GM23338 (cell line): ENCODE data around the gene THSD4. TPM values are rescaled to one million over a fixed set of nuclear protein-coding genes. Genes with fewer than 3 reads are reported as not detected.

Source experiments
- ATAC-seq: fragments of 200-7000 bp; cut with Tn5 transposase; 3 replicates; pipeline ENCODE4 v1.9.1; 2020
- DNase-seq: peaks from one replicate; pipeline ENCODE4 v3.0.0-alpha.2; 2015; ENCODE audit warnings: low spot score
- H2AFZ ChIP-seq: fragments of 200-600 bp; sonication (generic); 2 replicates; pipeline ENCODE4 v1.8.0; 2016; ENCODE audit warnings: antibody characterized with exemption, mild to moderate bottlenecking, moderate library complexity
- H3F3A ChIP-seq: fragments of 200-600 bp; sonication (generic); replicated peaks from 2 replicates; pipeline ENCODE4 v1.8.0; 2017; ENCODE audit warnings: antibody characterized with exemption, mixed run types, low read depth
- H3K27ac ChIP-seq: fragments of 200-600 bp; sonication (generic); 2 replicates; pipeline ENCODE4 v1.6.1; 2016; ENCODE audit warnings: low read depth
- H3K27me3 ChIP-seq: fragments of 200-600 bp; sonication (generic); 2 replicates; pipeline ENCODE4 v1.8.0; 2016; ENCODE audit warnings: mild to moderate bottlenecking, mixed run types, moderate library complexity; ENCODE audit not compliant: insufficient read depth
- H3K36me3 ChIP-seq: fragments of 200-600 bp; sonication (generic); 2 replicates; pipeline ENCODE4 v1.8.0; 2016; ENCODE audit warnings: mild to moderate bottlenecking; ENCODE audit not compliant: insufficient read depth
- H3K4me1 ChIP-seq: fragments of 200-600 bp; sonication (generic); 2 replicates; pipeline ENCODE4 v1.8.0; 2016; ENCODE audit warnings: mild to moderate bottlenecking, moderate library complexity; ENCODE audit not compliant: insufficient read depth
- H3K4me2 ChIP-seq: fragments of 200-600 bp; sonication (generic); 2 replicates; pipeline ENCODE4 v1.7.1; 2017; ENCODE audit warnings: mixed run types
- H3K4me3 ChIP-seq: fragments of 200-600 bp; sonication (generic); 2 replicates; pipeline ENCODE4 v1.6.1; 2016; ENCODE audit warnings: mixed run types
- H3K79me2 ChIP-seq: fragments of 200-600 bp; sonication (generic); replicated peaks from 2 replicates; pipeline ENCODE4 v1.8.0; 2017; ENCODE audit warnings: mild to moderate bottlenecking; ENCODE audit not compliant: insufficient read depth
- H3K9me2 ChIP-seq: fragments of 200-600 bp; sonication (generic); 2 replicates; pipeline ENCODE4 v1.8.0; 2017; ENCODE audit not compliant: insufficient read depth
- H4K20me1 ChIP-seq: fragments of 200-600 bp; sonication (generic); replicated peaks from 2 replicates; pipeline ENCODE4 v1.8.0; 2017; ENCODE audit warnings: mild to moderate bottlenecking; ENCODE audit not compliant: insufficient read depth
- H3K27ac Mint-ChIP-seq: 2 replicates; pipeline ENCODE4 v1.8.0; 2020; ENCODE audit warnings: inconsistent platforms, mild to moderate bottlenecking, moderate library complexity, mixed read lengths
- H3K27me3 Mint-ChIP-seq: 3 replicates; pipeline ENCODE4 v1.8.0; 2022; ENCODE audit warnings: low read depth, mild to moderate bottlenecking, moderate library complexity, mixed read lengths, inconsistent platforms; ENCODE audit not compliant: insufficient read depth, poor library complexity
- H3K36me3 Mint-ChIP-seq: 3 replicates; pipeline ENCODE4 v1.8.0; 2021; ENCODE audit warnings: low read depth, mild to moderate bottlenecking, inconsistent platforms, moderate library complexity, mixed read lengths
- H3K4me1 Mint-ChIP-seq: 3 replicates; pipeline ENCODE4 v1.8.0; 2020; ENCODE audit warnings: mild to moderate bottlenecking, inconsistent platforms, mixed read lengths
- H3K4me3 Mint-ChIP-seq: 3 replicates; pipeline ENCODE4 v1.8.0; 2021; ENCODE audit warnings: moderate library complexity, mild to moderate bottlenecking, inconsistent platforms, mixed read lengths
- H3K9me3 Mint-ChIP-seq: 3 replicates; pipeline ENCODE4 v1.8.0; 2020; ENCODE audit warnings: moderate library complexity, mild to moderate bottlenecking, inconsistent platforms, mixed read lengths
- CREB1 ChIP-seq: fragments of 250-450 bp; sonication (Bioruptor Pico); IDR thresholded peaks from 2 replicates; pipeline ENCODE4 v1.5.0; 2020; ENCODE audit warnings: low read depth, mild to moderate bottlenecking, moderate library complexity
- EZH2 ChIP-seq: fragments of 200-600 bp; sonication (generic); IDR thresholded peaks from one replicate; pipeline ENCODE4 v1.8.0; 2017; ENCODE audit warnings: antibody characterized with exemption, mild to moderate bottlenecking, low read depth; ENCODE audit not compliant: unreplicated experiment
- EZH2phosphoT487 ChIP-seq: fragments of 200-600 bp; sonication (generic); IDR thresholded peaks from one replicate; pipeline ENCODE4 v1.8.1; 2018; ENCODE audit warnings: antibody characterized with exemption; ENCODE audit not compliant: unreplicated experiment
- JUNB ChIP-seq: IDR thresholded peaks from one replicate; pipeline ENCODE4 v1.6.1; 2016; ENCODE audit warnings: antibody characterized with exemption; ENCODE audit not compliant: unreplicated experiment
- NANOG ChIP-seq: IDR thresholded peaks from 2 replicates; pipeline ENCODE4 v1.6.1; 2016; ENCODE audit warnings: antibody characterized with exemption, borderline replicate concordance
- STAT1 ChIP-seq: IDR thresholded peaks from one replicate; pipeline ENCODE4 v1.6.1; 2016; ENCODE audit warnings: antibody characterized with exemption; ENCODE audit not compliant: unreplicated experiment
- ZNF114 ChIP-seq: fragments of 250-450 bp; sonication (Bioruptor Pico); IDR thresholded peaks from 2 replicates; pipeline ENCODE4 v1.5.0; 2020; ENCODE audit warnings: mild to moderate bottlenecking, moderate library complexity
- polyA plus RNA-seq: library from polyadenylated mRNA; unstranded; fragments of >200 nt; fragmentation: Nextera tagmentation; extraction: Ambion mirVana; gene quantifications from 2 replicates; pipeline ENCODE4 v1.2.1, GENCODE V29; 2016
- total RNA-seq: library from RNA; depleted of rRNA; stranded (reverse); fragments of >200 nt; shearing (Covaris generic); gene quantifications from 2 replicates; pipeline ENCODE4 v1.2.3, GENCODE V29; 2014
- TF ChIP-seq, protein P1 (sequence below): IDR thresholded peaks from 2 replicates; pipeline ENCODE4 v1.6.1; 2016; ENCODE audit warnings: antibody characterized with exemption
- TF ChIP-seq, protein P2 (sequence below): IDR thresholded peaks from one replicate; pipeline ENCODE4 v1.6.1; 2018; ENCODE audit warnings: antibody characterized with exemption; ENCODE audit not compliant: unreplicated experiment
- TF ChIP-seq, protein P3 (sequence below), 2 experiments: fragments of 200-600 bp in 1 of 2; sonication (generic) in 1 of 2; conservative IDR thresholded peaks; 2 replicates each; pipeline versions ENCODE4 v1.5.1 to v1.6.1; 2016 to 2017; ENCODE audit warnings: antibody characterized with exemption in 2 of 2, low read depth in 2 of 2, mild to moderate bottlenecking in 2 of 2, moderate library complexity in 1 of 2

The THSD4 gene
- total and polyA plus RNA-seq, 2 experiments from 2014 or later: 2.0 to 7.4 TPM

DNA sequence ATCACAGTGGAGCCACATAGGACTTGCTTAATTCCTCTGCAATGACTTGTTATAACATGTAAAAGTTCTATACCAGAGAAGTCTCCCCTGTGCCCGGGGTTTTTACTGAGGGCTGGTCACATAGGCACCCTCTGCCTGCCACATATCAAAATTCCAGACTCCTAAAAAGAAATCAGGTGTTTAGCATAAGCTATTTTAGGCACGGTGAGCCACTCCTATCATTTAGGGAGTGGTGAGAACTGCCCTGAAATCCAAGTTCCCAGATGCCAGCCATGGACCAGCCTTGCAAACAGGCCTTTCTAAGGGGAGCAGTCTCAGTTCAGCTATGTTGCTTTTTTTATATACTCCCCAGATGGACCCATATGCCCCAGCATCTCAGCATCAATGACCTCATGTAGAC, 130.3 kb downstream of the THSD4 start:
- H3K27ac ChIP-seq: no peak overlapping the region
- H3K79me2 ChIP-seq: no peaks in the 10 kb centered on the region
- no peak overlapping the region for H3K4me3 ChIP-seq
- no peaks in the 10 kb centered on the region for H3K4me1 ChIP-seq
- Mint-ChIP-seq H3K9me3 (no peaks in the 10 kb centered on the region), H3K27me3 (no peaks in the 10 kb centered on the region), H3K27ac (no peak overlapping the region), H3K4me3 (no peak overlapping the region), H3K36me3 (no peaks in the 10 kb centered on the region; the same call in 2 of the 3 replicates), H3K4me1 (no peaks in the 10 kb centered on the region; the same call in 2 of the 3 replicates)
- TF ChIP-seq EZH2: no peak
- TF ChIP-seq JUNB: no peak
- TF ChIP-seq, protein P1, sequence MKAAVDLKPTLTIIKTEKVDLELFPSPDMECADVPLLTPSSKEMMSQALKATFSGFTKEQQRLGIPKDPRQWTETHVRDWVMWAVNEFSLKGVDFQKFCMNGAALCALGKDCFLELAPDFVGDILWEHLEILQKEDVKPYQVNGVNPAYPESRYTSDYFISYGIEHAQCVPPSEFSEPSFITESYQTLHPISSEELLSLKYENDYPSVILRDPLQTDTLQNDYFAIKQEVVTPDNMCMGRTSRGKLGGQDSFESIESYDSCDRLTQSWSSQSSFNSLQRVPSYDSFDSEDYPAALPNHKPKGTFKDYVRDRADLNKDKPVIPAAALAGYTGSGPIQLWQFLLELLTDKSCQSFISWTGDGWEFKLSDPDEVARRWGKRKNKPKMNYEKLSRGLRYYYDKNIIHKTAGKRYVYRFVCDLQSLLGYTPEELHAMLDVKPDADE: no peak
- TF ChIP-seq, protein P2, sequence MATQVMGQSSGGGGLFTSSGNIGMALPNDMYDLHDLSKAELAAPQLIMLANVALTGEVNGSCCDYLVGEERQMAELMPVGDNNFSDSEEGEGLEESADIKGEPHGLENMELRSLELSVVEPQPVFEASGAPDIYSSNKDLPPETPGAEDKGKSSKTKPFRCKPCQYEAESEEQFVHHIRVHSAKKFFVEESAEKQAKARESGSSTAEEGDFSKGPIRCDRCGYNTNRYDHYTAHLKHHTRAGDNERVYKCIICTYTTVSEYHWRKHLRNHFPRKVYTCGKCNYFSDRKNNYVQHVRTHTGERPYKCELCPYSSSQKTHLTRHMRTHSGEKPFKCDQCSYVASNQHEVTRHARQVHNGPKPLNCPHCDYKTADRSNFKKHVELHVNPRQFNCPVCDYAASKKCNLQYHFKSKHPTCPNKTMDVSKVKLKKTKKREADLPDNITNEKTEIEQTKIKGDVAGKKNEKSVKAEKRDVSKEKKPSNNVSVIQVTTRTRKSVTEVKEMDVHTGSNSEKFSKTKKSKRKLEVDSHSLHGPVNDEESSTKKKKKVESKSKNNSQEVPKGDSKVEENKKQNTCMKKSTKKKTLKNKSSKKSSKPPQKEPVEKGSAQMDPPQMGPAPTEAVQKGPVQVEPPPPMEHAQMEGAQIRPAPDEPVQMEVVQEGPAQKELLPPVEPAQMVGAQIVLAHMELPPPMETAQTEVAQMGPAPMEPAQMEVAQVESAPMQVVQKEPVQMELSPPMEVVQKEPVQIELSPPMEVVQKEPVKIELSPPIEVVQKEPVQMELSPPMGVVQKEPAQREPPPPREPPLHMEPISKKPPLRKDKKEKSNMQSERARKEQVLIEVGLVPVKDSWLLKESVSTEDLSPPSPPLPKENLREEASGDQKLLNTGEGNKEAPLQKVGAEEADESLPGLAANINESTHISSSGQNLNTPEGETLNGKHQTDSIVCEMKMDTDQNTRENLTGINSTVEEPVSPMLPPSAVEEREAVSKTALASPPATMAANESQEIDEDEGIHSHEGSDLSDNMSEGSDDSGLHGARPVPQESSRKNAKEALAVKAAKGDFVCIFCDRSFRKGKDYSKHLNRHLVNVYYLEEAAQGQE: no peak
- TF ChIP-seq EZH2phosphoT487: no peak
- no peak for TF ChIP-seq ZNF114 (CRISPR knock-in tag)
- TF ChIP-seq CREB1 (CRISPR knock-in tag): no peak
- TF ChIP-seq NANOG: no peak
- no peak overlapping the region for H3K4me2 ChIP-seq
- no peaks in the 10 kb centered on the region for H4K20me1 ChIP-seq
- H3F3A ChIP-seq: no peaks in the 10 kb centered on the region
- H3K36me3 ChIP-seq: no peaks in the 10 kb centered on the region
- DNase-seq (no peak), ATAC-seq (no peak)
- no peak overlapping the region for H2AFZ ChIP-seq
- no peaks in the 10 kb centered on the region for H3K27me3 ChIP-seq
- H3K9me2 ChIP-seq: peaks cover 13% of the 10 kb centered on the region; the same call in 1 of the 2 replicates

DNA sequence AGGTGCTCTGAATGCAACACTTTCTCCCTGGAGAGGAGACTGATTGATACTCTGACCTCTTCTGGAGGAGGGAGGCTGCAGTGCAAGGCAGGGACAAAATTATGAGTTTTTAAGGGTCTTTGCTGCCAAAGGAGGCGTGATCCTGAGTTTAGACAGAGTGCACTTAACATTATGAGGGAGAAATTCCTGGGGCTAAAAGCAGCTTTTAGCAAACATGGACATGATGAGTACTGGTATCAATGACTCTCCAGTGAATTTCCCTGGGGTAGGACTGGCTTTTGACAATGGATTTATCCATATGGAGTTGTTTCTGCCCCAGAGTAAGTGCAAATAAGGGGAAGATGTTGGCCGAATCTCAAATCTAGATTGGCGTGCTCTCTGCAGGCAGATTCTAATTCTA, 133.1 kb downstream of the THSD4 start:
- H3K27ac Mint-ChIP-seq: no peak overlapping the region
- Histone ChIP-seq H3K27me3 (no peaks in the 10 kb centered on the region), H2AFZ (no peak overlapping the region), H3K9me2 (no peaks in the 10 kb centered on the region), H3K4me3 (no peak overlapping the region), H3K4me1 (no peaks in the 10 kb centered on the region), H3F3A (no peaks in the 10 kb centered on the region), H3K79me2 (no peaks in the 10 kb centered on the region), H3K27ac (no peak overlapping the region), H3K4me2 (no peak overlapping the region), H3K36me3 (no peaks in the 10 kb centered on the region), H4K20me1 (no peaks in the 10 kb centered on the region)
- peaks cover 1% of the 10 kb centered on the region for H3K27me3 Mint-ChIP-seq
- no peak for ATAC-seq
- no peak for DNase-seq
- no peaks in the 10 kb centered on the region for H3K36me3 Mint-ChIP-seq
- H3K9me3 Mint-ChIP-seq: no peaks in the 10 kb centered on the region
- no peak overlapping the region for H3K4me3 Mint-ChIP-seq
- H3K4me1 Mint-ChIP-seq: no peaks in the 10 kb centered on the region; the same call in 2 of the 3 replicates
- TF ChIP-seq EZH2phosphoT487 (no peak), ZNF114 (CRISPR knock-in tag) (no peak), JUNB (no peak), STAT1 (no peak), CREB1 (CRISPR knock-in tag) (no peak)
- TF ChIP-seq, protein P3, sequence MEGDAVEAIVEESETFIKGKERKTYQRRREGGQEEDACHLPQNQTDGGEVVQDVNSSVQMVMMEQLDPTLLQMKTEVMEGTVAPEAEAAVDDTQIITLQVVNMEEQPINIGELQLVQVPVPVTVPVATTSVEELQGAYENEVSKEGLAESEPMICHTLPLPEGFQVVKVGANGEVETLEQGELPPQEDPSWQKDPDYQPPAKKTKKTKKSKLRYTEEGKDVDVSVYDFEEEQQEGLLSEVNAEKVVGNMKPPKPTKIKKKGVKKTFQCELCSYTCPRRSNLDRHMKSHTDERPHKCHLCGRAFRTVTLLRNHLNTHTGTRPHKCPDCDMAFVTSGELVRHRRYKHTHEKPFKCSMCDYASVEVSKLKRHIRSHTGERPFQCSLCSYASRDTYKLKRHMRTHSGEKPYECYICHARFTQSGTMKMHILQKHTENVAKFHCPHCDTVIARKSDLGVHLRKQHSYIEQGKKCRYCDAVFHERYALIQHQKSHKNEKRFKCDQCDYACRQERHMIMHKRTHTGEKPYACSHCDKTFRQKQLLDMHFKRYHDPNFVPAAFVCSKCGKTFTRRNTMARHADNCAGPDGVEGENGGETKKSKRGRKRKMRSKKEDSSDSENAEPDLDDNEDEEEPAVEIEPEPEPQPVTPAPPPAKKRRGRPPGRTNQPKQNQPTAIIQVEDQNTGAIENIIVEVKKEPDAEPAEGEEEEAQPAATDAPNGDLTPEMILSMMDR (conservative IDR thresholded peaks at IDR 0.05; ENCODE audit: low read depth in 2 of 2): no peak
